ENCODE results near the gene TTC6.

The TTC6 gene

DNA sequence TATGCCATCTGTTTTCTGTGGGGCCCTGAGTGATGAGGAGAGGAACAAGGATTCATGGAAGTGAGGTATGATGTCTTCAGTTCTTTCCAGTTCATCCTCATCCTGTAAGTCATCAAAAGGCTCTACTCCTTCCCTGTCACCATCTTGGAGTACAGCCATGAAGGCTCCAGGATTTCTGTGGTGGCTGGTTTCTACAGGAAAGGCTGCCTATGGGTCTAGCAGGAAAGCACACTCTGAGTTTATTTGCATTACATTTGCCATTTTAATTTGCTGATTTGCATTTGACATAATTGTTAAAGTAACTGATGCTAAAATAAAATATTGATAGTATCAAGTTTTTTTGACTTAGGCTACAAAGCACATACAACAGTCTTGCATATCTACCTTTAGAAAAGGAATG is 11.2 kb downstream of the TTC6 start:
- FAIRE-seq (no peak), DNase-seq (ENCODE audit: insufficient read length, low spot score) (no peak)
- TF ChIP-seq SPI1 (IDR thresholded peaks at IDR 0.05; ENCODE audit: low read depth, low read length) = no peak
- TF ChIP-seq POLR2A (IDR thresholded peaks at IDR 0.05; ENCODE audit: low read depth, low read length) = no peak
- TF ChIP-seq POU2F2 (IDR thresholded peaks at IDR 0.05; ENCODE audit: low read depth, low read length) = no peak
- no peak for TF ChIP-seq POLR2AphosphoS5 (IDR thresholded peaks at IDR 0.05; ENCODE audit: low read depth, low read length)
- no peak for TF ChIP-seq PAX5 (IDR thresholded peaks at IDR 0.05; ENCODE audit: insufficient read depth, low read length, severe bottlenecking)
- TF ChIP-seq TAF1 (IDR thresholded peaks at IDR 0.05; ENCODE audit: low read depth, low read length) = no peak

DNA sequence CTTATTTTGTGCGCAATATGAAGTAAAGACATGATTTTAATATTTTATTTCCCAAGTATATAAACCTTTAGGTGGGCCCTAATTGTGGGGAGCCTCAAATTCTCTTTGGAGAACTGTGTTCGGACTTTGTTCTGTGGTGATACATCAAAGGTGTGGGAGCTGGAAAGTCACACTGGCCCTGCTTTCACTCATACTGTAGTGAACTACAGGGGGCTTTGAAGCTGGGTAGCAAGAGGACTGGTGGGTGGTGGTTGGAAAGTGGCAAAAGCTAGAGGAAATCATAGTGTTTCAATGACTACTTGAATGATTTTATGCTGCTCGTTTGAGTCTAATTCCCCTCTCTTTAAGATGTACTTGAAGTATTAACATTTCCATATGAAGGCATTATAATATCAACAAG is 13.2 kb downstream of the TTC6 start:
- FAIRE-seq (no peak), DNase-seq (ENCODE audit: insufficient read length, low spot score) (no peak)

DNA sequence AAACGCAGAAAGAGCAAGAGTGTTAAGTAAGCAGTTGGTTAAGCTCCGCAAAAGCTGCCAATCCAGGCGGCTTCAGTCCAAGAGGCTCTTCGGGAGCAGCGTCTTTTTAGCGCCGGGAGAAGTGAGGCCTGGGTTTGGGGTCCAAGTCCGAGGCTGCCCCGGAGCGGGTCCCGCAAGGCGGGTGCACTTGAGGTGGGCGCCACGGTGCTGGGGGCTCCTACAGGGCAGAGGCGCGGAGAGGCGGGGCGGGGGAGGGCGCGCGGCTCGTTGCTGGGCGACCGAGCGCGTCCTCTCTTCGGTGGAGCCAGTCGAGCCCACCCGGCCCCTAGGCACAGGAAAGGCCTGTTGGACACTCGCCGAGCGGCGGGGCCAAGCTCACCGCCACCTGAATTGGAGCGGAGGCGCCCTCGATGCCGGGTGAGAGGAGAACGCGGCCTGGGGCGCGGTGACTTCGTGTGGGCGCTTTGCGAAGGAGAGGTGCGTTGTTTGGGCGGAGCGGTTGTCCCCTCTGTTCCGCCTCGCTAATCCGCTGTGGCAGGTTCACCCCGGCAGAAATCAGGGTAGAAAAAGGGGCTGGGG is 15.6 kb downstream of the TTC6 start:
- DNase-seq (ENCODE audit: insufficient read length, low spot score) (no peak), FAIRE-seq (no peak)
- TF ChIP-seq POLR2AphosphoS5 (IDR thresholded peaks at IDR 0.05; ENCODE audit: low read depth, low read length) (no peak), SPI1 (IDR thresholded peaks at IDR 0.05; ENCODE audit: low read depth, low read length) (no peak), TAF1 (IDR thresholded peaks at IDR 0.05; ENCODE audit: low read depth, low read length) (no peak), PAX5 (IDR thresholded peaks at IDR 0.05; ENCODE audit: insufficient read depth, low read length, severe bottlenecking) (no peak), POLR2A (IDR thresholded peaks at IDR 0.05; ENCODE audit: low read depth, low read length) (no peak), POU2F2 (IDR thresholded peaks at IDR 0.05; ENCODE audit: low read depth, low read length) (no peak)

More for the DNA sequence above, 13.2 kb downstream of the TTC6 start:
- TF ChIP-seq SPI1 (IDR thresholded peaks at IDR 0.05; ENCODE audit: low read depth, low read length) (no peak), POLR2A (IDR thresholded peaks at IDR 0.05; ENCODE audit: low read depth, low read length) (no peak), TAF1 (IDR thresholded peaks at IDR 0.05; ENCODE audit: low read depth, low read length) (no peak), PAX5 (IDR thresholded peaks at IDR 0.05; ENCODE audit: insufficient read depth, low read length, severe bottlenecking) (no peak), POU2F2 (IDR thresholded peaks at IDR 0.05; ENCODE audit: low read depth, low read length) (no peak)

DNA sequence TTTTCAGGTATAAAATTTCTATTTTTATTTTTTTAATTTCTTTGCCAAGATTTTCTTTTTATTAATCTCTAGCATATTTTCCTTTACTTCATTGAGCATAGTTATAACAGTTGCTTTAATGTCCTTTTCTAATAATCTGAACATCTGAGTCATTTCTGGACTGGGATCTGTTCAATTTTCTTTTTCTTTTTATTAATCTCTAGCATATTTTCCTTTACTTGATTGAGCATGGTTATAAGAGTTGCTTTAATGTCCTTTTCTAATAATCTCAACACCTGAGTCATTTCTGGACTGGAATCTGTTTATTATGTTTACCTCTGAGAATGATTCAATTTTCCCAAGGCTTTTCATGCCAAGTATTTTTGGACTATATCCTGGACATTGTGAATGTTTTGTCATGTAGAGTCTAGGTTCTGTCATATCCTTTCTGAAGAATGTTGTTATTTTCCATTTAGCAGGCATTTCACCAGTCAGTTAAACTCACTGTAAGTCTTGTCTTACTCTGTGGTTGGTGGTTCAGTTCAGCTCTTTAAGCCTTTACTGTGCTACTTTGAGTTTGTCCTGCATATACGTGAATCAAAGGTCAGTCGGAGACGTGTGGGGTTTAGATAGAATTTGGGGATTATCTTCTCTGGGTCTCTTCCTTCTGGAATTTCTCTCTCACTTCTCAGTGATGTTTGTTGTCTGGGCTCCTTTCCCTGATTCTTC is 20.3 kb downstream of the TTC6 start:
- FAIRE-seq (no peak), DNase-seq (ENCODE audit: insufficient read length, low spot score) (no peak)
- TF ChIP-seq SPI1 (IDR thresholded peaks at IDR 0.05; ENCODE audit: low read depth, low read length) = no peak
- TF ChIP-seq PAX5 (IDR thresholded peaks at IDR 0.05; ENCODE audit: insufficient read depth, low read length, severe bottlenecking) = no peak
- TF ChIP-seq POLR2AphosphoS5 (IDR thresholded peaks at IDR 0.05; ENCODE audit: low read depth, low read length) = no peak
- TF ChIP-seq POU2F2 (IDR thresholded peaks at IDR 0.05; ENCODE audit: low read depth, low read length) = no peak
- no peak for TF ChIP-seq POLR2A (IDR thresholded peaks at IDR 0.05; ENCODE audit: low read depth, low read length)
- no peak for TF ChIP-seq TAF1 (IDR thresholded peaks at IDR 0.05; ENCODE audit: low read depth, low read length)

DNA sequence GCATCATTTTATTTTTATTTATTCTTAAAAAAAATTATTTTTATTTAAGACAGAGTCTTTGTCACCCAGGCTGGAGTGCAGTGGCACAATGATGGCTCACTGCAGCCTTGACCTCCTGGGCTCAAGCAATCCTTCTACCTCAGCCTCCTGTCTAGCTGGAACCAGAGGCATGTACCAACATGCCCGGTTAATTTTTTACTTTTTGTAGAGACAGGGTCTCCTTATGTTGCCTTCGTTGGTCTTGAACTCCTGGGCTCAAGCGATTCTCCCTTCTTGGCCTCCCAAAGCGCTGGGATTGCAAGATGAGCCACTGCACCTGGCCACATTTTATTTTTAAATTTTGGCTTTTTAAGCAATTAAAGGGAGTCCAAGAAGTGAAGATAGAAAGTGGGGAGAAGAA is 21.4 kb downstream of the TTC6 start:
- DNase-seq (ENCODE audit: insufficient read length, low spot score) (no peak), FAIRE-seq (no peak)

DNA sequence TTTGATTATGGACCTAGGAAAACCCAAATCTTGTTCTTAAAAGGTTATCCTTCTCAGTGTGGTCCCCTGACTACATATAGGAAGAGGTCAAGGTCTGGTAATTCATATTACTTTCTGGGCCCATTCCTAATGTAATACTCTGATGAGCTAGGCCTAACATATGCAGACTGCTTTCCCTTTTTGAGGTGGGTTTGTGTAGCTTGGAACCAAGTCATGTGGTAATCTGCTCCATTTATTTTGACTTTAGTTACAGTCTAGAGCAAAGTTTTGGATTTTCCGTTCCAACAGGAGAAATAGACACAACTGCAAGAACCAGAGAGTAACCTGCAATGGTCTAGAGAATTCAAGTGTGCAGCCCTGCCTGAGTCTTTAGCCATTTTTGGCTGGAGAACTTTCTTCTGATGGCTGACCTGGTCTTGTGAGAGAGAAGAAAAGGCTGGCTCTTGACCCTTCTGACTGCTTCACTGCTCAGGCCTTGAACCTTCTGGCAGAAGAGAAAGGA is 22.5 kb downstream of the TTC6 start:
- FAIRE-seq = no peak
- no peak for DNase-seq (ENCODE audit: insufficient read length, low spot score)
- TF ChIP-seq POLR2AphosphoS5 (IDR thresholded peaks at IDR 0.05; ENCODE audit: low read depth, low read length) (no peak), POU2F2 (IDR thresholded peaks at IDR 0.05; ENCODE audit: low read depth, low read length) (no peak), TAF1 (IDR thresholded peaks at IDR 0.05; ENCODE audit: low read depth, low read length) (no peak), SPI1 (IDR thresholded peaks at IDR 0.05; ENCODE audit: low read depth, low read length) (no peak), POLR2A (IDR thresholded peaks at IDR 0.05; ENCODE audit: low read depth, low read length) (no peak), PAX5 (IDR thresholded peaks at IDR 0.05; ENCODE audit: insufficient read depth, low read length, severe bottlenecking) (no peak)

More for the DNA sequence above, 21.4 kb downstream of the TTC6 start:
- no peak for TF ChIP-seq POLR2AphosphoS5 (IDR thresholded peaks at IDR 0.05; ENCODE audit: low read depth, low read length)
- no peak for TF ChIP-seq TAF1 (IDR thresholded peaks at IDR 0.05; ENCODE audit: low read depth, low read length)
- no peak for TF ChIP-seq POLR2A (IDR thresholded peaks at IDR 0.05; ENCODE audit: low read depth, low read length)
- TF ChIP-seq PAX5 (IDR thresholded peaks at IDR 0.05; ENCODE audit: insufficient read depth, low read length, severe bottlenecking) = no peak
- no peak for TF ChIP-seq POU2F2 (IDR thresholded peaks at IDR 0.05; ENCODE audit: low read depth, low read length)
- TF ChIP-seq SPI1 (IDR thresholded peaks at IDR 0.05; ENCODE audit: low read depth, low read length) = no peak

DNA sequence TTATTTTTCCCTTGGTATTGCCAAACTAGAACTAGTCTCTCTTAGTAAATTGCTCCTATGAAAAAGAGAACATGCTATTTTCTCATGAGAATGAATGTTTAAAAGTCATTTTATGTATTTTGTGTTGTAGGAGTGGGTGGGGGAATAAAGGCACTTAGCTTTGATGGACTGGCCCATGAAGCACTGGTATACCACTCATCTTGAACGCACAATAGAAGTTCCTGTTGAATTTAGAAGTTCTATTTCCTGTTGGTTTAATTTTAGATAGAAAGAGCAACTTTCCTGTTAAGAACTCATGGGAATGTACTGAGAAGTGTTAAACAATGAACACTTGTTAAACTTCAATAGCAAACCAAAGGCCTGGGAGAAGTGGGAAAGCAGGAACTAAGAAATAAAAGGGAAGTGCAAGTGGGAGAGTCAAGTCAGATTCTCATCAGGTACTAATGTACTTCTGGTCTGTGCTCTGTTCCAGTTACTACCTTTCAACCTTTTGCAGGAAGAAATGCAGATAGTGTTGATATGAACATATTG is 23.1 kb downstream of the TTC6 start:
- no peak for TF ChIP-seq POLR2A (IDR thresholded peaks at IDR 0.05; ENCODE audit: low read depth, low read length)
- TF ChIP-seq POLR2AphosphoS5 (IDR thresholded peaks at IDR 0.05; ENCODE audit: low read depth, low read length) = no peak
- no peak for TF ChIP-seq PAX5 (IDR thresholded peaks at IDR 0.05; ENCODE audit: insufficient read depth, low read length, severe bottlenecking)
- no peak for TF ChIP-seq SPI1 (IDR thresholded peaks at IDR 0.05; ENCODE audit: low read depth, low read length)
- no peak for TF ChIP-seq POU2F2 (IDR thresholded peaks at IDR 0.05; ENCODE audit: low read depth, low read length)
- no peak for TF ChIP-seq TAF1 (IDR thresholded peaks at IDR 0.05; ENCODE audit: low read depth, low read length)
- FAIRE-seq = no peak
- no peak for DNase-seq (ENCODE audit: insufficient read length, low spot score)

DNA sequence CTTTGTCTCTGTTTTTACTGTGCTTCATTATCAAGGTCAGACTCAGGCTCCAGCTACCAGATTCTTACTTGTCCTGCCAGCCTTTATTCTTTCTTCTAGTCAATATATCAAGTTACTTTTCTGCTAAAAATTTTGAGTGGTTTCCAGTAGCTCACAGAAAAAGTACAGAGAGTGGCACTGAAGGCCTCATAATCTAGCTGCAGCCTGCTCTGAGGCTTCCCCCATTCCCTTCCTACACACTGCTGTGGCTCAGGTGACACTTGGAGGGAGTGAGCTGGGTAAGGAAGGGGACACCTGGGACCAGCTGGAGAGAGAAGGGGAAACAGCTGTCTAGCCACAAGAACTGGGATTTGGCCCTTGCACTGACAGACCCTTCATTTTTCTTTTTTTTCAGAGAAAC is 25.4 kb downstream of the TTC6 start:
- TF ChIP-seq POLR2AphosphoS5 (IDR thresholded peaks at IDR 0.05; ENCODE audit: low read depth, low read length) (no peak), TAF1 (IDR thresholded peaks at IDR 0.05; ENCODE audit: low read depth, low read length) (no peak), PAX5 (IDR thresholded peaks at IDR 0.05; ENCODE audit: insufficient read depth, low read length, severe bottlenecking) (no peak), POU2F2 (IDR thresholded peaks at IDR 0.05; ENCODE audit: low read depth, low read length) (no peak), POLR2A (IDR thresholded peaks at IDR 0.05; ENCODE audit: low read depth, low read length) (no peak), SPI1 (IDR thresholded peaks at IDR 0.05; ENCODE audit: low read depth, low read length) (no peak)
- FAIRE-seq (no peak), DNase-seq (ENCODE audit: insufficient read length, low spot score) (no peak)

DNA sequence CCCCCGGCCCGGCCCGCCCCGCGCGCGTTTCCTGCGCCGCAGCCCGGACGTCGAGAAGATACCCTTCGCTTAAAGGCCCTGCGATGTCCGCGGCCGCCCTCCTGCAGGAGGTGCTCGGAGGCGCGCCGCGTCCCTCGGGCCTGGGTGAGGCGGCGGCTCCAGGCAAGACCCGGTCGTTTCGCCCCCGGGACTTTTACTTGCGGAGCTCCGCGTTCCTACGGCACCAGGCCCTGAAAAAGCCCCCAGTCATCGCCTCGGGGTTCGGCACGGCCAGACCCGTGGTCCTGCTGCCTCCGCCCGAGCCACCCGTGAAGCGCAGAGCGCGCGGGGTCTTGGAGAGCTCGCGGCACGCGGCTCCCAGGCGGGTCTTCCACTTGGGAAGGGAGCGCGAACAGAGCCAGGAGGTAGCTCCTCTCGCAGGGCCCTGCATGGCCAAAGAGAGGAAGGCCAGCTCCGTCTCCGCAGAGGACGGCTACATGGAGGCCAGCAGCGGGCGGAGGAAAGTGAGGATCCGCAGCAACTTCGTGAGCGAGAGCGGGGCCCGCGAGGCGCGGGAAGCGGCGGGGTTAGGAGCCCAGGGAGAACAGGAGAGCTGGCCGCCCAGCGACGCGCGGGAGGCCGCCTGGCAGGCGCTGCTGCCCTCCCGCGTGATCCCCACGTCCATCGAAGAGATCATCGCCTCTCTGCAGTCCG is 26.9 kb downstream of the TTC6 start:
- TF ChIP-seq SPI1 (IDR thresholded peaks at IDR 0.05; ENCODE audit: low read depth, low read length) (no peak), POLR2A (IDR thresholded peaks at IDR 0.05; ENCODE audit: low read depth, low read length) (no peak), TAF1 (IDR thresholded peaks at IDR 0.05; ENCODE audit: low read depth, low read length) (no peak), PAX5 (IDR thresholded peaks at IDR 0.05; ENCODE audit: insufficient read depth, low read length, severe bottlenecking) (no peak), POU2F2 (IDR thresholded peaks at IDR 0.05; ENCODE audit: low read depth, low read length) (no peak), POLR2AphosphoS5 (IDR thresholded peaks at IDR 0.05; ENCODE audit: low read depth, low read length) (no peak)
- DNase-seq (ENCODE audit: insufficient read length, low spot score) = no peak
- FAIRE-seq = no peak
